Neural crest cell (in vitro differentiated cells): Measurements from ENCODE around the gene RNF220. TPM values are rescaled to one million over a fixed set of nuclear protein-coding genes. Genes with fewer than 3 reads are reported as not detected.

Experiments
- DNase-seq: peaks from one replicate; pipeline ENCODE4 v3.0.0; 2021; ENCODE audit warnings: low read depth, mixed read lengths, low spot score
- H3K27ac Mint-ChIP-seq: one replicate; pipeline ENCODE4 v1.8.0; 2021; ENCODE audit warnings: mild to moderate bottlenecking, mixed read lengths; ENCODE audit not compliant: unreplicated experiment
- H3K27me3 Mint-ChIP-seq: 2 replicates; pipeline ENCODE4 v1.8.0; 2021; ENCODE audit warnings: low read depth, mild to moderate bottlenecking, mixed read lengths
- H3K36me3 Mint-ChIP-seq: 2 replicates; pipeline ENCODE4 v1.8.0; 2021; ENCODE audit warnings: low read depth, mild to moderate bottlenecking, mixed read lengths
- H3K4me1 Mint-ChIP-seq: 2 replicates; pipeline ENCODE4 v1.8.0; 2021; ENCODE audit warnings: mixed read lengths
- H3K4me3 Mint-ChIP-seq: one replicate; pipeline ENCODE4 v1.8.0; 2021; ENCODE audit warnings: mild to moderate bottlenecking, mixed read lengths
- H3K9me3 Mint-ChIP-seq: 2 replicates; pipeline ENCODE4 v1.8.0; 2021; ENCODE audit warnings: mixed read lengths
- total RNA-seq: library from RNA; stranded (reverse); gene quantifications from 2 replicates; pipeline ENCODE4 v1.2.1, GENCODE V29; 2021
- TF ChIP-seq, protein P1 (sequence below): fragments of 200-600 bp; sonication (generic); conservative IDR thresholded peaks from 2 replicates; pipeline ENCODE4 v1.5.0; 2021; ENCODE audit warnings: antibody characterized with exemption, mild to moderate bottlenecking

RNF220 gene
- total RNA-seq, 1 donor from 2014 or later = 96.7 TPM

DNA sequence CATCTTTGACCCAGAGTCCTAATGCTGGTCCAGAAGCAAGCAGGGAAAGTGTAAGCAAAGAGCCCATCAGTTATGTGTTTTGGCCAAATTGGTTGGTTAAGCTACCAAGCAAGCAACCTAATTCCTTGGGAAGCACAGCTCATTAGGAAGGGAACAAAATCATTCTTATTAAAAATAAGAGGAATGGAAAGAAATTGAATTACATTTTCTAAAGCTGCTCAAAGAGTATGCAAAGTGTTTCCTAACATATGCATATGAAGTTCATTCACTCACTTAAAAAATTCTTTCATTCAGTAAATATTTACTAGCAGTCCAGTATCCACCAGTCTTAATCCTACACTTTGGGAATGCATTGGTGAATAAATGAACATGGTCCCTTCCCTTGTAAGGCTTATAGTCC is 71.8 kb downstream of the RNF220 start:
- no peak for DNase-seq
- Mint-ChIP-seq H3K36me3 (peaks cover 3% of the 10 kb centered on the region), H3K4me3 (no peak overlapping the region), H3K27ac (no peak overlapping the region), H3K4me1 (peaks cover 17% of the 10 kb centered on the region), H3K27me3 (no peaks in the 10 kb centered on the region), H3K9me3 (peaks cover 5% of the 10 kb centered on the region)
- TF ChIP-seq, protein P1, sequence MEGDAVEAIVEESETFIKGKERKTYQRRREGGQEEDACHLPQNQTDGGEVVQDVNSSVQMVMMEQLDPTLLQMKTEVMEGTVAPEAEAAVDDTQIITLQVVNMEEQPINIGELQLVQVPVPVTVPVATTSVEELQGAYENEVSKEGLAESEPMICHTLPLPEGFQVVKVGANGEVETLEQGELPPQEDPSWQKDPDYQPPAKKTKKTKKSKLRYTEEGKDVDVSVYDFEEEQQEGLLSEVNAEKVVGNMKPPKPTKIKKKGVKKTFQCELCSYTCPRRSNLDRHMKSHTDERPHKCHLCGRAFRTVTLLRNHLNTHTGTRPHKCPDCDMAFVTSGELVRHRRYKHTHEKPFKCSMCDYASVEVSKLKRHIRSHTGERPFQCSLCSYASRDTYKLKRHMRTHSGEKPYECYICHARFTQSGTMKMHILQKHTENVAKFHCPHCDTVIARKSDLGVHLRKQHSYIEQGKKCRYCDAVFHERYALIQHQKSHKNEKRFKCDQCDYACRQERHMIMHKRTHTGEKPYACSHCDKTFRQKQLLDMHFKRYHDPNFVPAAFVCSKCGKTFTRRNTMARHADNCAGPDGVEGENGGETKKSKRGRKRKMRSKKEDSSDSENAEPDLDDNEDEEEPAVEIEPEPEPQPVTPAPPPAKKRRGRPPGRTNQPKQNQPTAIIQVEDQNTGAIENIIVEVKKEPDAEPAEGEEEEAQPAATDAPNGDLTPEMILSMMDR = no peak

DNA sequence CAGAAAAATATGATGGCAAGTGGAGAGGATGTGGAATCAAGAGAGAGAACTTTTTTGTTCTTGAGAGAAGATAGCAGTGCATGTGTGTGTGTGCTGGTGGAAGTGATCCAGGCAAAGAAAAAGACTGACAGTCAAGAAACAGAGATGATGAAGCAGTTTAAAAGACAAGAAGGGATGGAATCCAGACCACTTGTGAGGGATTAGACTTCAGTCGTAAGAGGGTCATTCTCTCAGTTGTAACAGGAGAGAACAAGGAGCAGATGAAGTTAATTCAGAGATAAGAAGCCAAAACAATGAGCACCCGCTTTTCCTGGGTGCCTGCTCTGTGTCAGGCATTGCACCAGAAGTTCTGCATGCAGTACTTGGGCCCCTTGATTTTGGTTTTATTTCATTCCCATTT is 76.6 kb downstream of the RNF220 start:
- peaks cover 11% of the 10 kb centered on the region for H3K27me3 Mint-ChIP-seq
- peaks cover 13% of the 10 kb centered on the region for H3K4me1 Mint-ChIP-seq
- no peaks in the 10 kb centered on the region for H3K36me3 Mint-ChIP-seq
- no peak overlapping the region for H3K27ac Mint-ChIP-seq
- H3K4me3 Mint-ChIP-seq = no peak overlapping the region
- DNase-seq = no peak
- H3K9me3 Mint-ChIP-seq = no peaks in the 10 kb centered on the region
- TF ChIP-seq, protein P1 = no peak

DNA sequence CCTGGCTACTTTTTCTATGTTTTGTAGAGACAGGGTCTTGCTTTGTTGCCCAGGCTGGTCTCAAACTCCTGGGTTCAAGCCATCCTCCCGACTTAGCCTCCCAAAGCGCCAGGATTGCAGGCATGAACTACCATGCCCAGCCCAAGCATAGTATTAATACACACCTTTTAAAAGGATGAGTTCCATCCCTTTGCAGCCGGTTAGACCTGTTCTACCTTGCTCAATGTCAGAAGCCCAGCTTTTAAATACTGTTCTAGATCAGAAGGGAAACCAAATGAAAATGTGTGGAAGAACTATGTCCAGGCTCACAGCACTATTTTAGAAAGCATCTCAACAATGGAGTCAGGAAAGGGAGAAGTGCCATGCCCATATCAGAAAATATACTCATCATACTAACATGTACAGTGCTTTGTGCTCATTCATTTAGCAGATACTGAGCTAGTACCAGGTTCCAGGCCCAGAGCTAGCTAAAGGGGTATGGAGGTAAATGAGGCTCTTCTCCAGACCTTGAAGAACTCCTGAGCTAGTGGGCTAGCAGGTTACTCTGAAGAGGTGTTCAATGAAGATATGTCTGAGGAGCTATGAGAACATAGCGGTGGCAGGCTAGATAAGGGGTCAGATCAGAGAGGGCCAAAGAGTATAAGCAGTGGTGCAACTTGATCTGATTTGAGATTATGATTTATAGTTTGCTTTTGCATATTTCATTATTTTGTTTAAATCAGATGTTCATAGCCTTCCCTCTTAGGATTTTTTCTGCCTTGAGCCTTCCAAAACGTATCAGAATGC is 78.2 kb downstream of the RNF220 start:
- Mint-ChIP-seq H3K27ac (no peak overlapping the region), H3K27me3 (peaks cover 11% of the 10 kb centered on the region), H3K4me3 (no peak overlapping the region), H3K36me3 (no peaks in the 10 kb centered on the region), H3K9me3 (no peaks in the 10 kb centered on the region), H3K4me1 (peaks cover 13% of the 10 kb centered on the region)
- TF ChIP-seq, protein P1 = no peak
- DNase-seq = no peak

DNA sequence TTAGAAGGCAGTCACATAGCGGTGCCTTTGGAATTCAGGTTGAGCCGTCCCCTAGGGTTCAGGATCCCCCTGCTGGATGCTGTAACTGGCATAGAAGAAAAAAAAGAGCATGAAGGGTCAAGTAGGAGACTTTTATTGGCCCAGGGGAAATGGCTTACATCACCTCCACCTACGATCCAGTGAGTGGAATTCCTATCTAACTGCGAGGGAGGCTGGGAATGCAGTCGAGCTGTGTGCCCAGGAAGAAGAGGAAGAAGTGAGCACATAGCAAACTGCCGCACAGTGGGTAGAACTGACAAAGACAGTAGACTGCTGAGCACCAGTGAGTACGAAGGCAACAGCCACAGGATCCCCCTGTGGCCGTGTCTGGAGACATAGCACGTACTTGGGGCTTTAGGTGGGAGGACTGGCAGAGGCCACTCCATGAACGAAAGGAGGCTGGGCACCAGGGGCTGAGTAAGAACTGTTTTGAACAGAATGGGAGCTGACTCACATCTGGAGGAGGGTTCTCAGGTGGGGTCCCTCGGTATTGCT is 79.2 kb downstream of the RNF220 start:
- TF ChIP-seq, protein P1 = no peak
- peaks cover 11% of the 10 kb centered on the region for H3K27me3 Mint-ChIP-seq
- H3K4me1 Mint-ChIP-seq = peaks cover 18% of the 10 kb centered on the region
- H3K36me3 Mint-ChIP-seq = no peaks in the 10 kb centered on the region
- no peak overlapping the region for H3K27ac Mint-ChIP-seq
- DNase-seq = no peak
- no peak overlapping the region for H3K4me3 Mint-ChIP-seq
- H3K9me3 Mint-ChIP-seq = no peaks in the 10 kb centered on the region

DNA sequence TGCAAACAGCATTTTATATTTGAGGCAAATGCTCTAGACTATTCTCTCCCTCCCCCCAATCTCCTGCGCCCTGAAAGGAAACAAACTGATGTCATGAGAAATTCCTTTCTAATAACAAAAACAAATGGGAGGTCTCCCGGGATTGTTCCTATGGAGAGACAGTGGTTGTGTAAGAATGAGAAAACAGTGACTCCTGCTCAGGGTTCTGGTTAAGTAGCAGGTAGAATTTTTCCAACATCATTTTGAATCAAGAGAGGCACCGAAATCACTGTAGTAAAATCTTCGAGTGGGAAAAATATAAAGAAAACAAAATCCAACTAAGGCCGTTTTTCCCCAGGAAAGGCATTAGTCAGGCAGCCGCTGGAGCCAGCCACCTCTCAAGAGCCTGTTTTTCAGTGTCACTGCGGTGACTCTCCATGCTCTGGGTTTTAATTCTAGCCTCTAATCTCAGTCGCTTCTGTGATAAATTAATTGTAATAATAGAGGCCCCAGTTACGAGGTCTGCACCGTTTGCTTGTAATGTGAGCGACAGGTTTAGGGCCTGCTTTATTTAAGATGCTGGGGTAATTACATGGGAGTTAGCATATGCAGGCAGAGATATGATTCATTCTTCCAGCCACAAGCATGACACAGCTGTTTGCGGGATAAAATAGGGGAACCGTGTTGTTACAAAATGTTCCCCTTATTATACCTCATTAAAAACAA is 80.3 kb downstream of the RNF220 start:
- H3K36me3 Mint-ChIP-seq = peaks cover under 1% of the 10 kb centered on the region
- no peak overlapping the region for H3K27ac Mint-ChIP-seq
- no peak overlapping the region for H3K4me3 Mint-ChIP-seq
- peaks cover 24% of the 10 kb centered on the region for H3K4me1 Mint-ChIP-seq
- TF ChIP-seq, protein P1 = no peak
- H3K27me3 Mint-ChIP-seq = peaks cover 11% of the 10 kb centered on the region
- no peak for DNase-seq
- no peaks in the 10 kb centered on the region for H3K9me3 Mint-ChIP-seq
